ENCODE data around the gene KCNIP1. TPM values are rescaled to one million over a fixed set of nuclear protein-coding genes. Genes with fewer than 3 reads are reported as not detected.

Gene KCNIP1
- total RNA-seq, 1 experiment from 2014 or later: not detected

DNA sequence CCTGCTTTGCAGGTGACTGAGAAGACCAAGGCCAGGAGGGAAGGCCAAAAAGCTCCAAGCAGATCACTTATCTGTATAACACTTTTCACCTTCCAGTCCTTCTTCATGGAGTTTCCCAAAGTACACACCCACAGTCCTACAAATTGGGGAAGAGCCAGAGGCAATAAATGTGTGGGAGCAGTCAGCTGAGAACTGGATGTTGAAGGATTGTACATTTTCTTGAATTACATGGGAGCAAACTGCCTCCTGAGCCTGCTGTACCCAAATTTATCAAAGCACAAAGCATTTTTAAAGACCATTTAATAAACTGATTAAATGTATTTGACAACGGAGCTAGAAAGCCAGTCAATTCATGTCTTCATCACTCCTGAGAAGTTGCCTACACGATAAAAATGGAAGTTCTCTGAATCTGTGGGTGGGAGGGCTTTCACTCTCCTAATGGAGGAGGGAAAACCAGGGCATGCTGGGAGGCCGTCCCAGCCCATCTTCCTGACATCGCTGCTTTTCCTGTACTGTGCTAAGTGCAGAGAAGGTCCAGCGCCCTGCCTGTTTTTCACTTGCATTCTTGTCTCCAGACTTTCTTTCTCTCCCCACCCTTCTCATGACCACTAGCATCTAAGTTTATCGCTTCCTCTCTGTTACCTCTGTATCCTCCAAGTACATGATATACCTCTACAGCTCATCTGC is 79.0 kb downstream of the KCNIP1 start:
- CTCF ChIA-PET: no interaction called here
- intact Hi-C loops (cut with micrococcal nuclease): no loop called here

DNA sequence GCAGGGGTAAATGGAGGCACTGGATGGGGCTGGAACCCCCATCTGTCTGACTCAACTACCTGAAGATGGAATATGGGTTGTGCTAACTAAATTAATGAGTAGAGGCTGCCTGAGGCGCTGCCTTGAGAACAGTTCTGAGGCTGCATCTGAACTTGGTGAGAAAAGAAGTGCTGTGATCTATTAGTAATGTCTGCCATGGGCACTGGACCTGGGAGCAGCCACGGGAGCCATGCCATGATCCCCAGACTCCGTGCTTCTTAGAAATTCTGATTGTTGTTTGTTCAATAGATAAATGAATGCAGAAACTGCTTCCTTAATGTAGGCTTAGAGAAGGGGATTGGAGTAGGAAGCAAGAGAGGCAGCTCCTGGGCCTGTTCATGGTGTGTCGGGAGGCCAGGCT is 80.2 kb downstream of the KCNIP1 start:
- Histone ChIP-seq H2AFZ (ENCODE audit: low read length) (no peak overlapping the region), H3K9ac (ENCODE audit: low read length) (no peak overlapping the region), H3K36me3 (ENCODE audit: low read depth, low read length) (no peaks in the 10 kb centered on the region), H3F3A (ENCODE audit: low read length, unreplicated experiment) (no peaks in the 10 kb centered on the region), H3K4me1 (ENCODE audit: insufficient read depth, low read length) (no peaks in the 10 kb centered on the region), H3K4me3 (ENCODE audit: low read length) (no peak overlapping the region), H3K9me3 (ENCODE audit: low read length) (no peaks in the 10 kb centered on the region), H3K27me3 (ENCODE audit: low read length) (no peaks in the 10 kb centered on the region), H3K9me2 (replicated peaks; ENCODE audit: low read length) (no peaks in the 10 kb centered on the region), H4K20me1 (ENCODE audit: low read length) (no peaks in the 10 kb centered on the region), H3K4me2 (ENCODE audit: low read length) (no peak overlapping the region), H3K27ac (ENCODE audit: low read length) (no peak overlapping the region), H3K79me2 (ENCODE audit: low read length) (no peaks in the 10 kb centered on the region)
- intact Hi-C loops (cut with micrococcal nuclease): no loop called here
- DNase-seq (no peak), ATAC-seq (no peak)
- TF ChIP-seq EZH2 (IDR thresholded peaks at IDR 0.05; ENCODE audit: low read length, unreplicated experiment) (no peak), EZH2phosphoT487 (IDR thresholded peaks at IDR 0.05; ENCODE audit: borderline replicate concordance, low read length) (no peak)
- TF ChIP-seq, protein P1, sequence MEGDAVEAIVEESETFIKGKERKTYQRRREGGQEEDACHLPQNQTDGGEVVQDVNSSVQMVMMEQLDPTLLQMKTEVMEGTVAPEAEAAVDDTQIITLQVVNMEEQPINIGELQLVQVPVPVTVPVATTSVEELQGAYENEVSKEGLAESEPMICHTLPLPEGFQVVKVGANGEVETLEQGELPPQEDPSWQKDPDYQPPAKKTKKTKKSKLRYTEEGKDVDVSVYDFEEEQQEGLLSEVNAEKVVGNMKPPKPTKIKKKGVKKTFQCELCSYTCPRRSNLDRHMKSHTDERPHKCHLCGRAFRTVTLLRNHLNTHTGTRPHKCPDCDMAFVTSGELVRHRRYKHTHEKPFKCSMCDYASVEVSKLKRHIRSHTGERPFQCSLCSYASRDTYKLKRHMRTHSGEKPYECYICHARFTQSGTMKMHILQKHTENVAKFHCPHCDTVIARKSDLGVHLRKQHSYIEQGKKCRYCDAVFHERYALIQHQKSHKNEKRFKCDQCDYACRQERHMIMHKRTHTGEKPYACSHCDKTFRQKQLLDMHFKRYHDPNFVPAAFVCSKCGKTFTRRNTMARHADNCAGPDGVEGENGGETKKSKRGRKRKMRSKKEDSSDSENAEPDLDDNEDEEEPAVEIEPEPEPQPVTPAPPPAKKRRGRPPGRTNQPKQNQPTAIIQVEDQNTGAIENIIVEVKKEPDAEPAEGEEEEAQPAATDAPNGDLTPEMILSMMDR (conservative IDR thresholded peaks at IDR 0.05; ENCODE audit: low read depth, low read length): no peak
- CTCF ChIA-PET: no interaction called here
- POLR2A ChIA-PET (ENCODE audit: unreplicated experiment): no interaction called here
- BruUV-seq (replicated peaks): no TSS peak

More for the DNA sequence above, 79.0 kb downstream of the KCNIP1 start:
- Histone ChIP-seq H3F3A (ENCODE audit: low read length, unreplicated experiment) (no peaks in the 10 kb centered on the region), H3K9me2 (replicated peaks; ENCODE audit: low read length) (no peaks in the 10 kb centered on the region), H3K4me3 (ENCODE audit: low read length) (no peak overlapping the region), H3K9ac (ENCODE audit: low read length) (no peak overlapping the region), H4K20me1 (ENCODE audit: low read length) (no peaks in the 10 kb centered on the region), H3K36me3 (ENCODE audit: low read depth, low read length) (no peaks in the 10 kb centered on the region), H2AFZ (ENCODE audit: low read length) (no peak overlapping the region), H3K4me2 (ENCODE audit: low read length) (no peak overlapping the region), H3K79me2 (ENCODE audit: low read length) (no peaks in the 10 kb centered on the region), H3K9me3 (ENCODE audit: low read length) (no peaks in the 10 kb centered on the region), H3K27me3 (ENCODE audit: low read length) (no peaks in the 10 kb centered on the region), H3K27ac (ENCODE audit: low read length) (no peak overlapping the region), H3K4me1 (ENCODE audit: insufficient read depth, low read length) (no peaks in the 10 kb centered on the region)
- TF ChIP-seq, protein P1 (conservative IDR thresholded peaks at IDR 0.05; ENCODE audit: low read depth, low read length): no peak
- TF ChIP-seq EZH2phosphoT487 (IDR thresholded peaks at IDR 0.05; ENCODE audit: borderline replicate concordance, low read length) (no peak), EZH2 (IDR thresholded peaks at IDR 0.05; ENCODE audit: low read length, unreplicated experiment) (no peak)
- BruUV-seq (replicated peaks): no TSS peak
- no peak for ATAC-seq
- DNase-seq: no peak
- POLR2A ChIA-PET (ENCODE audit: unreplicated experiment): no interaction called here

DNA sequence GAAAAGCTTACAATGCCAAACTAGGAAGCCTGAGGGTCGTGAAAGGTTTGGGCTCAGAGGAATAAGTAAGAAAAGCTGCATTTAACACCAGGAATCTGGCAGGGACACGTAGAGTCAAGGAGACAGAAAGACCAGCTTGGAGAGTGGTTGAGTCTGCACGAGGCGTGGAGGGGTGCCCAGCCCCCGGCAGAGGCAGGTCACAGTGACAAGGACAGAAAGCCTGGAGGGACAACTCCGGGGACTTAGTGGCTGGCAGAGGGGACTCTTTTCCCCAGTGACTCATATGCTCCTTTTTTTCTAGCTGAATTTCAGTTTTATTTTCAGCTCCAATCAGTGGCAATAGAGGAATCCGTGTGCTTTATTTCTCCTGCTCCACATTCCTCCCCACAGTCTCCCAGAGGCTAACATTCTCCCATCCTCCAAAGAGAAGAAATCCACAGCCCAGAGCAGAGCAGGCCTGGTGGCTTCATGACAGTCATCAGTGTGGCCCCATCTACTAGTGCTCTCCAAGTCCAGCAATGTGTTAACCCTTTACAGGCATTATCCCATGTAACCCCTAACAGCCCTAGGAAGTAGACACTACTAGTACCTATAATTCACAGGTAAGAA is 80.7 kb downstream of the KCNIP1 start:
- Histone ChIP-seq H3F3A (ENCODE audit: low read length, unreplicated experiment) (no peaks in the 10 kb centered on the region), H3K27me3 (ENCODE audit: low read length) (no peaks in the 10 kb centered on the region), H3K9ac (ENCODE audit: low read length) (no peak overlapping the region), H2AFZ (ENCODE audit: low read length) (no peak overlapping the region), H3K27ac (ENCODE audit: low read length) (no peak overlapping the region), H3K36me3 (ENCODE audit: low read depth, low read length) (no peaks in the 10 kb centered on the region), H3K9me2 (replicated peaks; ENCODE audit: low read length) (no peaks in the 10 kb centered on the region), H3K4me1 (ENCODE audit: insufficient read depth, low read length) (no peaks in the 10 kb centered on the region), H3K4me3 (ENCODE audit: low read length) (no peak overlapping the region), H3K79me2 (ENCODE audit: low read length) (no peaks in the 10 kb centered on the region), H3K9me3 (ENCODE audit: low read length) (no peaks in the 10 kb centered on the region), H3K4me2 (ENCODE audit: low read length) (no peak overlapping the region), H4K20me1 (ENCODE audit: low read length) (no peaks in the 10 kb centered on the region)
- ChIA-PET CTCF (no interaction called here), POLR2A (ENCODE audit: unreplicated experiment) (no interaction called here)
- DNase-seq (no peak), ATAC-seq (no peak)
- intact Hi-C loops (cut with micrococcal nuclease): no loop called here
- TF ChIP-seq, protein P1 (conservative IDR thresholded peaks at IDR 0.05; ENCODE audit: low read depth, low read length): no peak
- no peak for TF ChIP-seq EZH2 (IDR thresholded peaks at IDR 0.05; ENCODE audit: low read length, unreplicated experiment)
- TF ChIP-seq EZH2phosphoT487 (IDR thresholded peaks at IDR 0.05; ENCODE audit: borderline replicate concordance, low read length): no peak
- no TSS peak for BruUV-seq (replicated peaks)

Data from PC-3 (cell line).